HG03571 (cell line): ENCODE results near the gene MAML3.

Experiments used
- ATAC-seq: cut with Tn5 transposase; IDR thresholded peaks from one replicate; pipeline ENCODE4 v1.9.1; 2021; ENCODE audit not compliant: unreplicated experiment

Gene MAML3

DNA sequence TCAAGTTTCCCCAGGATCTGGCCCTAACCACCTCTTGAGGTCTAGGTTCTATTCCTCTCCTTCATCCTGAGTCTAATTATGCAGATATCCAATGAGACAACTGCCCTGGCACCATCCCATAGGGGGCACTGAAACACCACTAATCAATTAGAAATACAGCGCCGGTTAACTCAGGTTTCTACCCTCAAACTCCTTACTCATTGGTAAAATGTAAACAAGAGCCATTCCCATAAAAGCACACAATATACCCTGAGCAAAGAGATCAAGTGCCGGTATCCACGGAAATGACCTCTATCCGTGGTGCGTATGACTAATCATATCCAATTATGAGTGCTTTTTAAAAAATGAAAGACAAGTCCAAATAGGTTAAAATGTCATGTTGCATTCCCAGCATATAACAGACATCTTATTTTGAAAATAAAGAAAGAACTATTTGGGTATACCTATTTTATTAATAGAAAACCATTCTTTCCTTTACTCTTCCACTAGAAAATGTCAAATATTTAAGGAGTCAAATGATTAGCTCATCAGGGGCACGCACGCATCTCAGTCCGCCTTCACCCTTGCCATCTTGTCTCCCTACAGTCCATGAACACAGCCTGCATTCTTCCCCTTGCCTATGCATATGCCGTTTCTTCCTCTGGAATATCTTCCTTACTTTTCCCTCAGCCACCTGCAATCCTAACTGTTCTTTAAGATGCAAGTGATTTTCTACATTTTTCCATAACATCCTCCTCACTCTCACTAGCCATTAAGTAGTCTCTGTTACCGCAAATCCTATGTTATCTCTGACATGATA is 141.1 kb downstream of the MAML3 start:
- no peak for ATAC-seq

GRCh38 chr4:140005699-140006098 is 148.3 kb downstream of the MAML3 start:
- no peak for ATAC-seq

- ATAC-seq, result no peak
These were observed 148.9 kb downstream of the MAML3 start for GRCh38 chr4:140004922-140005627.

GRCh38 chr4:140004549-140004895 is 149.5 kb downstream of the MAML3 start:
- no peak for ATAC-seq

- no peak for ATAC-seq
These were observed 150.0 kb downstream of the MAML3 start for GRCh38 chr4:140003876-140004548.

DNA sequence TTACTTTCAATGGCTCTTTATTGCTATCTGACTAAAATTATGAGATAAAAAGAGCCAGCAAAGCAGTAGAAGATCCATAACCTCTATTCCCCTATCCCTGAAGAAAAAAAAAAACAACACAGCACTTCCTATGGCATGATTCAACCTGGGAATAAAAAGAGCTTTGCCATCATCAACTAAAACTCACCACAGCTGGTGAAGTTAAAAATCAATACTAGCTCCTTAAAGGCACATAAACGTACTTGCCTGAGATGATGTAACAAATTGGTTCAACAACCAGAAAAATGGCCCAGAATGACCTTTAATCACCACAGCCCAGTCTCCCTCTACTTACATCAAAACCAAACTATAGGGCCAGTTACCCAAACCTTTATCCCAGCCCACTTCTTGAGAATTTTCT is 153.8 kb downstream of the MAML3 start:
- no peak for ATAC-seq

DNA sequence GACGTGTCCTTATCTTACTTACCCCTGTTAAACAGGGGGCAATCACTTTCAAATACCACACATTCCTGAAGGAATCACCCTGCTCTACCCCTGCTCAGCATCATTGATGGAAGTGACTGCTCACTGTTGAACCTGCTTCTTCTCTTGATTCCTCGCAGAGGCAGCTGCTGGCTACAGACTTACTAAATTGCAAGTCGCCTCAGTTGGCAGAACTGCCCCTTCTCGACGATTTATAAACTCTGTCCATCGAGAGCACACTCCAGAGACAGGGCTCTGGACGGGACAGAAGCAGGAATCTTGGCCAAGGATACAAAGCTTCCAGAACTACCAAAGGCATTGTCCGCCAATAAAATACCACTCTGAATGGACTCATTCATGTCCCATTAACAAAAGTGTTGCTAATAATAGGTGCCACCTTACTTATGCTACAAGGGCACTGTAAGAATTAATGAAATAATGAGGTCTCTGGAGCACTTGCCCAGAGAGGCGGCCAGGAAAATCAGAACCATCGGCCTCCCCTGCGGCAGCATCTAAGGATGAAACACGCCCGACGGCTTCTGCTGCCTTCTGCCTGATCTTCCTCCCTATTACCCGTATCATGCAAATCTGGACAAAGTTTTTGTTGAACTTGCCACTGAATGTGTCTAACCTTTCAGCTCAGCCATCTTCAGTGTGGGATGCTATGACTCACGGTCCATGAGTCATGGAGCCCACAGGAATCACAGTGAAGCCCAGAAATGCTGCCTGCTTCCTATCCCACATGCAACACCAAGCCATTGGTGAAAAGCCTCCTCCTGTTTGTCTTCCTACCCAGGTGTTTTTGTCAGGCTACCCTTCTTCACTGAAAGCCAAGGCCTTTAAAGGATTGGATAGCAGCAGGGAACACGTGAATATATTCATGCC is 164.9 kb downstream of the MAML3 start:
- no peak for ATAC-seq

DNA sequence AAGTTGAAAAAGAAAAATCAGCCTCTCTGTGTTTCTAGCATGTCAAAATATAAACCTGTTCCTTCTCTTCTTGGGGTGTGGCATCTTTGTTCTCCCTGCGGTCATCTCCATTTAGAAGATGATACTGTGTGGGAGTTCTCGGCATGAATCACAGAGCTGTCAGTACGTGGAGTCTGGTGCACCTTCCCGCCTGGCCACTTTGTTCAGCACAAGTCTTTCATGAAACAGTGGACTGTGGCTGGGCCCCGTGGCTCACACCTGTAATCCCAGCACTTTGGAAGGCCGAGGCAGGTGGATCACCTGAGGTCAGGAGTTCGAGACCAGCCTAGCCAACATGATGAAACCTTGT is 166.5 kb downstream of the MAML3 start:
- ATAC-seq, result no peak

DNA sequence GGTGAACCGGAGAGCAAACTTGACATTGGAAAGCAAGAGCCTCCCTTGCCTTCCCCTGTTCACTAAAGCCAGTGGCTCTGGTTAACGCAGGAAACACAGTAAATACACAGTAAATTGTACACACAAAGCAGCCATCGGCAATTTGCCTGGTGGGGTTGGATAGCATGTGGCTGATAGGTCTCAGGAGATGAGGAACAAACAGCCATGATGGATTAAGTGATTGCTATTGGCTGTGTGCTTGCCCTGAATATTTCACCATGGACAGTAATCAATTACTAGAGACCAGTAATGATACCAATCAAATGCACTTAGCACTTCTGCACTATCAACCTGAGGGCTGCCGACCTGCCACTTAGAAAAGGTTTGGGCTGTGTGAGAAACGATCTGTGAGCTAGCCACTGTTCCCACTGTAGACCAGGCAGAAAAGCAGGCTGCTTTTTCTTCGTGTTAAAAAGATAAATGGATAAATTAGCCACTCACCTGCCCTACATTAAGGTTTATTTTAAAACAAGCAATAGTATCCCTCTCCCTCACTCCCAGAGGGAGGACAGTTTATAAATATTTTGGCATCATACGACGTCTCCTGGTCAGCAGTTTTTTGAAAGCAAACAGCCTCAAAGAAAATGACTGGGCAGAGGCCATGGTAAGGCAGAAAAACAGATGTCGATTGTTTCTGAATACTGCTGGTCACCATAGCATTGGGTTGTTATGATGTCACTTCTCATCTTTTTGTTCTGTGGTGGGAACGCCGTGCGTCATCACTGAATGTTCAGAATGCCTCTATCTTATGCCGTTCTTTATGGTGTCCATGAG is 167.1 kb downstream of the MAML3 start:
- ATAC-seq, result no peak

GRCh38 chr4:139986106-139986505 is 167.9 kb downstream of the MAML3 start:
- ATAC-seq, result no peak

- ATAC-seq, result no peak
These were observed 168.6 kb downstream of the MAML3 start for GRCh38 chr4:139985401-139985800.

DNA sequence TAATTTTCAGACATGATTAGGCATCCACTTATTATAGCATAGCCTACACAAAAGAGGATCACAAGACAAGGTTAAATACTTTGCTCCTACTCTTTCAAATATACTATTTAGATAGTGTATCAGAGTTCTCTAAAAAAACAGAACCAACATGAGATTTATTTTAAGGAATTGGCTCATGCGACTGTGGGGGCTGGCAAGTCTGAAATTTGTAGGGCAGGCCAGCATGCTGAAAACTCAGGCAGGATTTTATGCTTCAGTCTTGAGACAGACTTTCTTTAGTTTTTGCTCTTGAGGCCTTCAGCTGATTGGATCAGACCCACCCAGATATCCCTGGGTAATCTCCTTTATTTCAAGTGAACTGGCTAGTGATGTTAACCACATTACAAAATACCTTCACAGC is 169.5 kb downstream of the MAML3 start:
- no peak for ATAC-seq

- peak; percentile 91 for ATAC-seq
These were observed 175.3 kb downstream of the MAML3 start for GRCh38 chr4:139978692-139979091.

DNA sequence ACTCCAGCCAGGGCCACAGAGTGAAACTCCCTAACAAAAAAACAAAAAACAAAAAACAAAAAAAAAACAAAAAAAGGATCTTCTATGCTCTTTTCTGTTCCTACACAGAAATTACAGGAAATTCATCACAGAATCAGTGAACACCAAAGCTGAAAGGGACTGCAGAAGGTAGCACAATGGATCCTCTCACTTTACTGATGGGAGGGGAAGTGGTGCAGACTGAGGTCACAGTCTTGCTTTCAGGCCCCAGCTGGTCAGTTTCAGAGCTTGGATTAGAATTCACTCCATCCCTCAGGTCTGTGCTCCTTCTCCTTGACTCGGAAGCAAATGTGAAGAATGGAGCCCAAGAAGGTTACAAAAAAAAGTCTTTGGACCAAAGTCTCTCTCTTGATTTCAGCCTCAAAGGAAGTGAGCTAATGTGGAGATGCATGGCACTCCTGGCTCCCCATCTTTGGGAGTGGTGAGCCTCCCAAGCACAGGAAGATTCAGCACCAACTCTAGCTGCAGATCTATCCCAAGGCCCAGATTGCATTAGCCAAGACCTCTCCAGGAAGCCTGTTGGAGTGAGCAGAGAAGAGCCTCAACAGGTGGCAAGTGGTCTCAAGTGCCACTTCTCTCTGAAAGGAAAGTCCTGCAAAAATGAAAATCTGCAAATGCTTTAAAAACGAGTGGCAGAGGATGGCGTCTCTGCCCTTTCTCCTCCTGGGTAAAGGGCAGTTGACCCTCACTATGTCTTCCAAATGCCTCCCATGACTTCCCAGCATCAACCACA is 176.0 kb downstream of the MAML3 start:
- peak; percentile 45 for ATAC-seq

- ATAC-seq, result no peak
These were observed 178.1 kb downstream of the MAML3 start for GRCh38 chr4:139975830-139976272.

GRCh38 chr4:139973616-139974015 is 180.4 kb downstream of the MAML3 start:
- no peak for ATAC-seq

- no peak for ATAC-seq
These were observed 181.0 kb downstream of the MAML3 start for GRCh38 chr4:139973015-139973414.

DNA sequence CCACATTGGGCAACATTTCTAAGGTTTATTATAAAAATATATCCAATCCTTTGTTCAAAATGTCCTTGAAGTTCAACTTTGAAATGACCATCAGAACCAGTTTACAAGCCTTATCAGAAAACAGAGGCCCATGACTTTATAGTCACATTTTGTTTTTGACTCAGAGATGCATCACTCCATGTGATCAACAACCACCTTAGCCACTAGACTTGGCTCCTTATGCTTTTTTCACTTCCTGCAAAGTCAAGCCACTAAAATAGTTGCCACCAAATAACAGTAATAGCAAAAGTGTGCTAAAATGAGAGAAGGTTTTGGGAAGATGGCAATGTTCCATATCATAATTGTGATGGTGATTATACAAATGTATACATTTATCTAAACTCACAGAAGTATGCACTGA is 181.7 kb downstream of the MAML3 start:
- ATAC-seq, result no peak

DNA sequence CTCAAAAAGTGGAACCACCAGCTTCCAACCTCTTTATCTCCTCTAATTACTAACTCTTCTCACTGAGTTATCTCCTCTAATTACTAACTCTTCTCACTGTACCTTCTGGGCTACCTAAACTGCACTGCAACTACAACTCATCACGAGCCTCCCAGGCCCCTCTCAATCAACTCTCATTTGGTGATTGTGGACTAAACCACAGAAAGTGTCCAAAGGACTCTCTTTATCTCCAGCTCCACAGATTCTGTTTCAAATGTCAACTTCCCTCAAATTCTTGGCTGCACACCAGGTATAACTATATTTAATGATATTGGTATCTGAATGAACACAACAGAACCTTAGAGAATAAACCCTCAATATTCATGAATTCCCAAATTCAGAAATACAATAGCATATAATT is 182.9 kb downstream of the MAML3 start:
- ATAC-seq, result no peak
